GM10847 (cell line): ENCODE results near the gene AIFM3.

ENCODE experiments used
- POLR2A ChIP-seq: IDR thresholded peaks from 2 replicates; pipeline ENCODE4 v1.6.1; 2011; ENCODE audit not compliant: insufficient read length; ENCODE audit errors: extremely low read depth

Gene AIFM3

DNA sequence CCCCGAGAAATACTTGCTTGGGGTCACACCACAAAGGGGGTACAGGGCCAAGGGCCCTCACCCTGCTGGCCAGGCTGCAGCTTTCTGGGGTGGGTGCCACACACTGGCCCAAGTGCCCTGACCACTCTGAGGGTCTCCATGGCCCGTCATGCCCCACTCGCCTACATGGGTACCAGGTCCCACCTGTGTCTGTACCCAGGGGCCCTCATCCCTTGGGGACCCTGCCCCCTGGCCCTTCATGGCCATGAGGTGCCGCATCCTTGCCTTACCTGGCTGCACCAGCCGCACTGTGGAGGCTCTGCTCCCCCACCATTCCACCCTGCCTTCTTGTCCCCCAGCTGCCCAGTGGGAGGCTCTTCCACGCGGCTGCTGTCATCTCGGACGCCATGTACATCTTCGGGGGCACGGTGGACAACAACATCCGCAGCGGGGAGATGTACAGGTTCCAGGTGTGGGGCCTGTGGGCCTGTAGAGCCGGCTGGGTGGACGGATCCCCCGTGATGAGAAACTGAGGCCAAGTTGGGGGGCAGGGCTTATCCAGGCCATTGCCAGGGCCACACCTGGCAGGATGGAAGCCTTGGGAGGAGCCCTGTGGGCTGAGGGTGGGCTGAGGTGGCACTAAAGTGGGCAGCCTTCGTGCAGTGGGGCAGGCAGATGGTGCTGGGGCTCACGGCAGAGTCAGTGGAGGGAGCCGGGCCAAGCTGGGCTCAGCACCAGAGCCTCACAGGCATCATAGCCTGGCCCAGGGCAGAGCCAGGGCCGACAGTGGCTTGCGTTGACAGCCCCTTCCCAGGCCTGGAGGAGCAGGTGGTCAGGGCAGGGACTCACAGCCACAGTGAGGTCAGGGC lies 25.6 kb downstream of the AIFM3 start:
- TF ChIP-seq POLR2A: no peak

GRCh38 chr22:20993304-20994127 lies 26.5 kb downstream of the AIFM3 start:
- TF ChIP-seq POLR2A: no peak

DNA sequence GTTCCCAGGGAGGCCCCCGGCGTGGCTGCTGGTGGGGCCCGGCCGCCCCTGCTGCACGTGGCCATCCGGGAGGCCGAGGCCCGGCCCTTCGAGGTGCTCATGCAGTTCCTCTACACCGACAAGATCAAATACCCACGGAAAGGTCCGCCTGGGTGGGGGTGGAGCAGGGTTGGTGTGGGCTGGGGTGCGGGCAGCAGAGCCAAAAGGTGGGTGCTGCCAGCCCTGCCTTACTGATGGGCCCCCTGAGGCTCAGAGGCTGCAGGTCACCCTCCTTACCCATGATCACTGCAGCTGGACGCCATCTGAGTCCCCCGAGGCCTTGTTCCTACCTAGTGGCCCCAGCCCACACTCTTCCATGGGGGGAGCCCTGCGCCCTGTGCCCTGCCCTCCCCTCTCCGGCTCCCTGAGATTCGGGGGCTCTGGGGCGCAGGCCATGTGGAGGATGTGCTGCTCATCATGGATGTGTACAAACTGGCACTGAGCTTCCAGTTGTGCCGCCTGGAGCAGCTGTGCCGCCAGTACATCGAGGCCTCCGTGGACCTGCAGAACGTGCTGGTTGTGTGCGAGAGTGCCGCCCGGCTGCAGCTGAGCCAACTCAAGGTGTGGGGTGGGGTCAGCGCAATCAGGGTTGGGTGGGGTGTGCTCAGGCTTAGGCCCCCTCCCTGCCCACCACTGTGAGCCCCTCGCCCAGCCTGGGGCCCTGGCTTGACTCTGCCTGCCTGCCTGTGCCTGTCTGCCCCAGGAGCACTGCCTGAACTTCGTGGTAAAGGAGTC lies 27.3 kb downstream of the AIFM3 start:
- no peak for TF ChIP-seq POLR2A

DNA sequence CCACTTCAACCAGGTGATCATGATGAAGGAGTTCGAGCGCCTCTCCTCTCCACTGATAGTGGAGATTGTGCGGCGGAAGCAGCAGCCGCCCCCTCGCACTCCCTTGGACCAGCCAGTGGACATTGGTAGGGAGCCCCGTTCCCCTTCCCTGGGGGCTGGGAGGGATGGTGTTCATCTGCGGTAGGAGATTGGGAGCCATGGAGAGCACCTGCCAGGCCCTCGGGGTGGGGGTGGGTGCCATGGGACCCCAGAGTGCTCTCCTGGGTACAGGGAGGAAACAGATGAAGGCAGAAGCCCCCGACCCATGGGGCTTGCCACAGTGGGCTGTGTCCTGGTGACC lies 27.8 kb downstream of the AIFM3 start:
- TF ChIP-seq POLR2A: no peak

GRCh38 chr22:20995329-20996030 lies 28.4 kb downstream of the AIFM3 start:
- TF ChIP-seq POLR2A: no peak

GRCh38 chr22:20996031-20996410 lies 29.0 kb downstream of the AIFM3 start:
- TF ChIP-seq POLR2A: no peak

DNA sequence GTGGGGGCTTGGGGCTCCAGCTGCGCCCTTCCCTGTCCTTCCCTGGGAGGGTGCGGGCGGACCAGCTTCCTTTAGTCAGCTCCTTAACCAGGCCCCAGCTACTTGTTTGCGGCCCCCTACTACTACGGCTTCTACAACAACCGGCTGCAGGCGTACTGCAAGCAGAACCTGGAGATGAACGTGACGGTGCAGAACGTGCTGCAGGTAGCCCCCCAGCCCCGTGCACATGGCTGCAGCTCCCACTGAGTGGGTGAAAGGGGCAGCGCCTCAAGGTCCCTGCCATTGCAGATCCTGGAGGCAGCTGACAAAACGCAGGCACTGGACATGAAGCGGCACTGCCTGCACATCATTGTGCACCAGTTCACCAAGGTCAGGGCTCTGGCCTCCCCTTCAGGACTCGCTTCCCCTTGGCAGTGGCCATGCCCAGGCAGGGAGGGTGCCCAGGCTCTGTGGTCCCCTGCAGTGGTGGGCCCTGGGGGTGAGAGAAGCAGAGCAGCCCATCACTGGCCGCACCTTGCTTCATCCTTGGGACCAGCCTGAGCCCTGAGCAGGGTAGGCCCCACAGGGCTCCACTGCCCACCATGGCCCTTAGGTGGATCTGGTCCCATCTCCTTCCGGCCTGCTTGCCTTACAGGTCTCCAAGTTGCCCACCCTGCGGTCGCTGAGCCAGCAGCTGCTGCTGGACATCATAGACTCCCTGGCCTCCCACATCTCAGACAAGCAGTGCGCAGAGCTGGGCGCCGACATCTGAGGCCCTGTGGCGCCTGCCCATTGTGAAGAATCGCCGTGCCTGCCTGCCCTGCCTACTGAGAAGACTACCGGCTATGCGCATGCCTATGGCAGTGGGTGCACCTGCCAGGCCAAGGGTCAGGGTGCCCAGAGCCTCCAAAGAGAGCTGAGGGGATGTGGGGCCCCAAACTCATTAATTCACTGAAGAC lies 29.8 kb downstream of the AIFM3 start:
- no peak for TF ChIP-seq POLR2A

DNA sequence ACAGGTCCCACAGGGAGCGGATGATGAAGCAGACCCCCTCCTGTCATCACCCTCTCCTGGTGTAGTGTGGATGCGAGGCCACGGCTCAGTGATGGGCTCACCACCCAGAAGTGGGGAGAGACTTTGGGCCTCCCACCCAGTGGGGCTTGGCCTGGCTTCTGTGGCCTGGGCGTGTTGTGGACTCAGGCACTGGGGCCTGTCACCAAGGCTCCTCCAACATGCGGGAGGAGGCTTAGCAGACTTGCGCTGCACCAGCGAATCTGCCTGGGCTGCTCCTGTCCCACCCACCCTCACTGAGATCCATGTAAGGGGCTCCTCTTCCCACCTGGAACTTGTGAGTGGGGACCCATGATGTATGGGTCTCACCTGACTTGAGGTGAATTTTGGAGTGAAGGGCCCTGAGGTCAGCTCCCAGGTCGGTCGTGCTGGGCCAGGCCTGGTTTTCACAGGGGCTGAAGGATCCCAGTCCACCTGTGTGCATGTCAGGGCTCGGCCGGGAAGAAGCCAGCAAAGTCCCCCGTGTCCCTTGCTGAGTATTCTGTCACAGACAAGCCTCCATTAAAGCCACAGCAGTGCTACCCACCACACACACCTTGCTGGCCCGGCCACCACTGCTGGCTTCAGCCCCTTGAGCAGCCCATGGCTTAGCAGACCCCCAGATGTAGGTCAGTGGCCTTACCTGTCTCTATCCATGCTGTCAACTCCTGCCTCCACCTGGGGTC lies 30.6 kb downstream of the AIFM3 start:
- TF ChIP-seq POLR2A: no peak

GRCh38 chr22:20998411-20999336 lies 31.6 kb downstream of the AIFM3 start:
- no peak for TF ChIP-seq POLR2A

DNA sequence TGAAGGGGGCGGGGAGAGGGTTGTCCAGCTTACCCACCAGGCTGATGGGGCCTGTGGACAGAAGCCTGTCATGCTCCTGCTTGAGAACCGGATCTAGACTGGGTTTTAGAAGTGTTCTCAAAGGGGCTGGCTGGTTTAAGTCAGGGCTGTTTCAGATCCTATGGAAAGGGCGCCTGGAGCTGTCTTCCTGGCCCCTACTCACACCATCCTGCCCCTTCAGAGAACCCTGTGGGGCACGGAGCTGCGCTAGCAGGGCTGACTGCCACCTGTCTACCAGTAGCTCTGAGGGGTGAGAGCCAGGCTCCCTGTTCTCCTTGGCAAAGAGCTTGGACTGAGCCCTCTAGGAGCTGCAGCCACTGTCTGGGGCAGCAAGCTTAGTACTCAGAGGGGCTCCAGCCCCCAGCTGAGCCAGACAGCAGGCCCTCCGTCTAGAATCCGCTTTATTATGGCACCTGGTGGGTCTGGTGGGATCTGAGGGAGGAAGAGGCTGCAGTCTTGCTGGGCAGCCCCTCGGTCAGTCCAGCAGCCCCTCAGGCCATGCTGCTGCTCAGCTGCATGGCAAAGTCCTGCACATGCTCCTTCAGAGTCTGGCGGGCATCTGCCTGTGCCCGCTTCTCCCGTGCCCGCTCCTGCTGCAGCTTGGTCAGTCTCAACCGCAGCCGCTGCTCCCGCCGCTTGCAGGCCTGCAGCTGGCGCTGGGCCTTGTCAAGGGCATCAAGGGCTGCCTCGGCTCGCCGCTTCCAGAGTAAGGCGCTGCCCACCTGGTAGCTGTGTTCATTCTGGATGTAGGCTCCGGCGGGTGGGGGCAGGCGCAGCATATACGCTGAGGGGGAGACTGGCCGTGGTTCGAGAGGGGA lies 32.5 kb downstream of the AIFM3 start:
- no peak for TF ChIP-seq POLR2A

DNA sequence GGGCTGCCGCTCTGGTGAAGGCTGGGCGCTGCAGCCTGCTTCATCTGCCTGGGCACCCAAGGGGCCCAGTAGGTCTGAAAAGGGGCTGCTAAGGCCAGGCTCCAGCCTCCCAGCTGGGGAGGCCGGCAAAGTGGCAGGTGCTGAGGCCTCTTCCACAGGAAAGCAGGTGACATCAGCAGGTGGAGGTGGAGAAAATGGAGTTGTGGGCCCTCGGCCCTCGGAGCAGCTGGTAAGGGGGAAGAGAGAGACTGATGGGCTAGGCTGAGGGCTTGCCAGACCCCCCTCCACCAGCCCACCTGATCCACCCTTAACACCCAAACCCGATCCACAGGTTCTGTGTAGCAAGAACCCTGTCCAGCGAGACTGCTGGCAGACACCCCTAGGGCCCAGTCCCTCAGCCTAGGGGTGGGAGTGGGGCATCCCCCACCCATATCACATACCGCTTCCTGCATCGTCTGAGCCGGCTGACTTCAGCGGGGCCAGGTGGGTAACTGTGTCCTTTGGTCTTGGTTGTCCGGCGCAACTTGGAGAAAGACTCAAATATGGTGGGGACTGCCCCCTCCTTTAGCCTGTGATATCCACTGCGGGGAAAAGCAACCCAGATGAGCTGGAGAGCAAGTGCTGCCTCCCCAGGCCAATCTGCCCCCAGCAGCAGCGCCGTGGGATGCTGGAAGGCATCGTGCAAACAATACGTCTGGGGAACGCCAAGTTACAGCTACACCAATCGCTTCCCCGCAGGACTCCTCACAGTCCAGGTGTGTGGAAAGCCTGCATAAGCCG lies 33.3 kb downstream of the AIFM3 start:
- TF ChIP-seq POLR2A: no peak
